ENCODE results near the gene OSMR. TPM values are rescaled to one million over a fixed set of nuclear protein-coding genes. Genes with fewer than 3 reads are reported as not detected.

Gene OSMR
- total RNA-seq, 1 donor, result under 0.01 TPM

DNA sequence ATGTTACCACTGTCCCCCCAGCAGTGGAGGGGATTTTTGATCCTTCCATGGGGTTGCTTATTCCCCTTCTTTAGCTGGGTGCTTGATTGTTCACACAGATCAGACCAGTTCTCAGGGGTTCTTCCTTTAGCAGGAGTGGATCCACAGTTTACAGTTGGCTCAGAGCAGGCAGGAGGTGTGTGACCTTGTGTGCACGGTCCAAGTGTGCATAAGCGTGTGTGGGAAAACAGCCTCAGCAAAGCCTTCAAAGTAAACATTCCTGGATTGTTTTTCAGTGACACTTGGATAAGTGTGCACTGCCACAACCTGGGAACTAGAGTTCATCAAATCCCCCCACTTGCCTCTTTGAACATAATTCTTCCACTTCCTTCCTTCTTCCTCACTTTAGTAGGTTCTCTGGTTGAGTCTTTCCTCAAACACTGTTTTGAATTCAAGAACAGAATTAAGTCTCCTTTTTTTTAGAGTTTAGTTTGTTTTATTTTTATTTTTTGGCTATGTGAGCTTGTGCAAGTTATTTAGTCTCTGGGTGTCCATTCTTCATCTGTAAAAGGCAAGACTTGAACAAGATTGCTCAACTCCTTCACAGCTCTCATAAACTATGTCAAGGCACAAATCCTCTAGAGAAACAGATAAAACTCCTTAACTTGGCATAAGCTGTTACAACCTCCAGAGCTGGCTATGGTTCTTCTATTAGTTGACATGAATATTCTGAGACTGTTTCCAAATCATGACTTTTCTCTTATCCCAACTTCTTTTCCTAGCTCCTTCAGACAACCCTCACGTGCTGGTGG is 78.0 kb downstream of the OSMR start:
- DNase-seq (ENCODE audit: low read depth in 2 of 3, low spot score in 2 of 3), result no peak

DNA sequence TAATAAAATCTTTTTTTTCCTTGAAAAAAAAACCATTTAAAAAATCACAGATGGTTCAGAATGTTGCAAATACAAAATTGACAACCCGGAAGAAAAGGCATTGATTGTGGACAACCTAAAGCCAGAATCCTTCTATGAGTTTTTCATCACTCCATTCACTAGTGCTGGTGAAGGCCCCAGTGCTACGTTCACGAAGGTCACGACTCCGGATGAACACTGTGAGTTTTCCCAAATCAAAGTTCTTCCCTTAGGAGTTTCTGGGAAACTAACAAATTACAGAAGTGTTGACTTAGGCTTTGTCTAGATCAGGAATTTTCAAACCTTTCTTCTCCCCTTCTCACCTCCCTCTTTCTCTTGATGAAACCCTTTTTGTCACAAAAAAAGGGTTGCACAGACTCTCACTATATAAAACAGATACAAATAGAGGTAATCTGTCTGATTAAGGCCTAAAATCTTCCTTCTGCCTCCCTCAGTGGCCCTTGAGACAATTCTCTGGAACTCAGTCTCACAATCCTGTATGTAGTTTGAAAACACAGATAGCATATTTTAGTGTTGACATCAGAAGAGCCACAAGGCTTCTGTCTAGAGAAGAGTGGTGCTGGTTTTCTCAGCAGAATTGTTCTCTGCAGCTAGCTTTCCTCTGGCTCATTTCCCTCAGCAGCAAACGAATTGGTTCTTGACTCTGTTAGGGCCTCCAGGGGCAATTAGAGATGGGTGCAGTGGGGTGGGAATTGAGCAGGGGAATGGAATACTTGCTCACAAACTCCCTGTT is 79.5 kb downstream of the OSMR start:
- DNase-seq (ENCODE audit: low read depth in 2 of 3, low spot score in 2 of 3), result no peak

- no peak for DNase-seq (ENCODE audit: low read depth in 2 of 3, low spot score in 2 of 3)
These were observed 80.3 kb downstream of the OSMR start for GRCh38 chr5:38926121-38926520.

DNA sequence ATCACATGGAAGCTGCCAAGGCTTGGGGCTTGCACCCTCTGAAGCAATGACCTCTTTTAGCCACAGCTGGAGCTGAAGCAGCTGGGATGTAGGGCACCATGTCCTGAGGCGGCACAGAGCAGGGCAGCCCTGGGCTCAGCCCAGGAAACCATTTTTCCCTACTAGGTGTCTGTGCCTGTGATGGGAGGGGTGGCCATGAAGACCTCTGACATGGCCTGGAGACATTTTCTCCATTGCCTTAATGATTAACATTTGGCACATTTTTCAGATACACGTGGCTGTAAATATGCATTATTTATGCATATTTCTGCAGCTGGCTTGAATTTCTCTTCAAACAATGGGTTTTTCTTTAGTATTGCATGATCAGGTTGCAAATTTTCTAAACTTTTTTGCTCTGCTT is 81.7 kb downstream of the OSMR start:
- no peak for DNase-seq (ENCODE audit: low read depth in 2 of 3, low spot score in 2 of 3)

- no peak for DNase-seq (ENCODE audit: low read depth in 2 of 3, low spot score in 2 of 3)
These were observed 84.0 kb downstream of the OSMR start for GRCh38 chr5:38929838-38930237.

- no peak for DNase-seq (ENCODE audit: low read depth in 2 of 3, low spot score in 2 of 3)
These were observed 85.9 kb downstream of the OSMR start for GRCh38 chr5:38931731-38932130.

DNA sequence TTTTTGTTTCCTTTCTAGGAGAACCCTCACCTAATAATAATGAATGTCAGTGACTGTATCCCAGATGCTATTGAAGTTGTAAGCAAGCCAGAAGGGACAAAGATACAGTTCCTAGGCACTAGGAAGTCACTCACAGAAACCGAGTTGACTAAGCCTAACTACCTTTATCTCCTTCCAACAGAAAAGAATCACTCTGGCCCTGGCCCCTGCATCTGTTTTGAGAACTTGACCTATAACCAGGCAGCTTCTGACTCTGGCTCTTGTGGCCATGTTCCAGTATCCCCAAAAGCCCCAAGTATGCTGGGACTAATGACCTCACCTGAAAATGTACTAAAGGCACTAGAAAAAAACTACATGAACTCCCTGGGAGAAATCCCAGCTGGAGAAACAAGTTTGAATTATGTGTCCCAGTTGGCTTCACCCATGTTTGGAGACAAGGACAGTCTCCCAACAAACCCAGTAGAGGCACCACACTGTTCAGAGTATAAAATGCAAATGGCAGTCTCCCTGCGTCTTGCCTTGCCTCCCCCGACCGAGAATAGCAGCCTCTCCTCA is 87.1 kb downstream of the OSMR start:
- no peak for DNase-seq (ENCODE audit: low read depth in 2 of 3, low spot score in 2 of 3)

DNA sequence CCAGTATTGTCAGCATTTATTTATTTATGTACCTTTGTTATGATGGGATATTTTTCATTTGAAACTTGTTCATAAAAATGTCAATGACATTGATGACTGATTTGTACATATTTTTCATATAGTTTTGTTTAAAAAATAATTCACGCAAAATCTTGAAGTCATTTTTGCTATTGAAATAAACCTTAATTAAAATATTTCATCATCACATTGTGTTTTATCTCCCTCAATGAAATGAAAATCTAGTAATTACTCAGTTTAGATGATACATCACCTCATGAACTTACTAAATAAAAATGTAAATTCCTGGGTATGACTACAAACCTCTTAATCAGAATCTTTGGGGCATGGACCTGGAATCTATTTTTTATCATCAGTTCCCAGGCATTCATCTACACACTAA is 89.6 kb downstream of the OSMR start:
- DNase-seq (ENCODE audit: low read depth in 2 of 3, low spot score in 2 of 3), result no peak

GRCh38 chr5:38936269-38936668 is 90.5 kb downstream of the OSMR start:
- DNase-seq (ENCODE audit: low read depth in 2 of 3, low spot score in 2 of 3), result no peak

DNA sequence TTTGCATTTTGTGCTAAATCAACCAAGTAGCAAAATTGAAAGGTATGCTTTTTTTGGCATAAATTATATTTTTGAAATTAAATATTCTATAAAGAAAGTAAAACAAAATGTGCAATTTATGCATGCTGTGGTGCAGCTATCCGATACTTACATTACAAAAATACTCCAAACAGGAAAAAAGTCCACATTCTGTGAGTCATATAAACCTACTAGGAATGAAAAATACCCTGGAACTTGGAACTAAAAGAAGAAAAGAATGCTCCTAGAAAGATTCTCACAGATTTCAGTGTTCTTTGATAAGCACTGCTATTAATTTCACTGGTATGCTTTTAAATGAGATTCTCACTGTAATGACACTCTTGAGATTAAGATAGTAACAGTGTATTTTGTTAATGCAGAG is 92.6 kb downstream of the OSMR start:
- DNase-seq (ENCODE audit: low read depth in 2 of 3, low spot score in 2 of 3), result no peak

- DNase-seq (ENCODE audit: low read depth in 2 of 3, low spot score in 2 of 3), result no peak
These were observed 93.2 kb downstream of the OSMR start for GRCh38 chr5:38938973-38939372.

DNA sequence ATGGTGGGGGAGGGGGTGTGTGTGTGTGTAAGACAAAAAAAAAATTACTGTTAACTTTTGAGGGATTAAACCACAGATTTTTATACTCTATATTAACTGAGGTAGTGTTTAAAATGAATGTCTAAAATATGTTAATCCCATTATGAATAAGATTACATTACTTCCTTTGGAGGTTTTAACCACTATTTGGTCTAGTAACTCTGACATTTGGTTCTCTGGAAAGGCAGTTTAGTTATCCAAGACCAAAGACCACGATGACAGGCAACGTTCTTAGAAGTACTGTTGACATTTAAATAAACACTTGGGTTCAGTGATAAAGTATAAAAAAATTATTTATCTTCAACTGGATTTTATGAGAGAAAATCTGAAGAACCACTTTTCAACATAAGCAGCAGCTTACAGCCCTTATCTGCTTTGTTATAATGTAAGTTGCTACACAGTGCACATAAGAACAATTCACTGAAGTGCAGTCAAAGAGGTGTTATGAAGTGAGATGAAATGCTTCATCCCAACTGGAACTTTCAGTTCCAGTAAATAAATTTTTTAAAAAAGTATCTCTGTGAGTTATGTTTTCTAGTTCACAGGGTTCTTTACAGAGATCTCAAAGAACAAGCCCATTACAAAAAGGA is 94.5 kb downstream of the OSMR start:
- DNase-seq (ENCODE audit: low read depth in 2 of 3, low spot score in 2 of 3), result no peak

GRCh38 chr5:38941912-38942311 is 96.1 kb downstream of the OSMR start:
- DNase-seq (ENCODE audit: low read depth in 2 of 3, low spot score in 2 of 3), result no peak

DNA sequence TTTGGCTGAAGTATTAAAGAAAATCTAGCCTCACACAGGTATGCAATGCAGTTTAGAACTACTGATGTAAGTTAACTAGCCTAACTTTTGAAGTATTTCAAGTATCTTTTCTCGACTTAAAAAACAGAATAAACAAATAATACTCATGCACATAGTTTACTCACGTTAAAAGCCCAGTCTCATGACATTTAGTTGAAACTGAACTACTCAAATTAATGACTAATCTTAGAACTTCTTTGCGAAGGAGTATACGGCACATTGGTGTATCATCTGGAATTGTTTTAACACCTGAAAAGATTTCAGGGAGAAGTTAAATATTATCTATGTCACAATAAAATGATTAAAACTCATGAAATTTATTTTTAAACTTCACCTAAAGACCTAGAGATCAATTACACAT is 98.5 kb downstream of the OSMR start:
- no peak for DNase-seq (ENCODE audit: low read depth in 2 of 3, low spot score in 2 of 3)

- no peak for DNase-seq (ENCODE audit: low read depth in 2 of 3, low spot score in 2 of 3)
These were observed 102.7 kb downstream of the OSMR start for GRCh38 chr5:38948501-38948900.

- DNase-seq (ENCODE audit: low read depth in 2 of 3, low spot score in 2 of 3), result no peak
These were observed 107.7 kb downstream of the OSMR start for GRCh38 chr5:38953426-38954012.

DNA sequence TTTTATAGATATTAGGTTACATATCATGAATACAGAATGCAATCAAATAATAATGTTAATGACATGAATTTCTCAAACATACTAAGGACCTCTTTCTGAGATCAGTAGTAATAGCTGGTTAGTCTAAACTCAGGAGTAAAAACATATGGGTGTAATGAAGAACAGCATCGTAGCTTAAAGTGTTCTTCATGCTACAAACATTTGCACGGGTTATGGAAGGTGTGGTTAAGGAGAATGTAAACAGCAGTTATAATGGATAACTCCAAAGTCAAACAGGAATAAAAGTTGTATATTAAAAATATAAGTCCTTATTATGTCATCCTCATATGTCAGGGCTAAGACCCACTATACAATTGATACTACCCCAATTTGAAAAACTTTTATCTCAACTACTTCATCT is 115.9 kb downstream of the OSMR start:
- DNase-seq (ENCODE audit: low read depth in 2 of 3, low spot score in 2 of 3), result no peak

- no peak for DNase-seq (ENCODE audit: low read depth in 2 of 3, low spot score in 2 of 3)
These were observed 122.9 kb downstream of the OSMR start for GRCh38 chr5:38968665-38969064.

DNA sequence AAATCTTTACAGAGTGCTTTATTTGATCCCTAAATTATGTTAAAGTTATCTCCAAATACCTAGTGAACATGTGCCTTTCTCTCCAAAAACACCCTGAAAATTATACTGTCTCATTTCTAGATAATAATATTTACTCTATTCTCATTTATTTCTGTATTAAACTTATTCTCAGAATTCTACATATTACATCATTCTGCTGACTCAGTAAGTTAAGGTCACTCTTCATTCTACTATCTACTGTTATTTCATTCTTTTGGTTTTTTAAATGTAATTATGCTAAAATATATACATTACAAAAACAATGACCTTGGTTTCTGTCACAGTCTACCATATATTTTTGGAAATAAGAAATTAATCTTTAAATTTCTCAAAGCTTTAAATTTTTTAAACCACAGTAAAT is 132.2 kb downstream of the OSMR start:
- DNase-seq (ENCODE audit: low read depth in 2 of 3, low spot score in 2 of 3), result no peak

DNA sequence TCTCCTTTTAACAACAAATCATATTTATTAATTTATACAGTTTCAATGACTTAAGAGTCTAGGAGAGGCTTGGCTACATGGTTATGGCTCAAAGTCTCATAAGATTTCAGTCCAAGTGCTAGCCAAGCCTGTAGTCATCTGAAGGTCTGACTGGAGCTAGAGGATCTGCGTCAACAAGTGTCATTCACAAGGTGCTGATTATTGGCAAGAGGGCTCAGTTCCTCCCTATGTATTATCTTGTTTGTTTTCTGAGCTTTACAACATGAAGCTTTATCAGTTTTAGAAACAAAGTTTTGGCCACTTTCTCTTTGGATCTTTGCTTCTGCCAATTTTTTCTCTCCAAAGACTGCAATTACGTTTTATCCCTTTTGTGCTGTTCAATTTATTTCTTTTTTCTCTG is 133.7 kb downstream of the OSMR start:
- no peak for DNase-seq (ENCODE audit: low read depth in 2 of 3, low spot score in 2 of 3)
